DMS 273 treated with DMSO at 0.1 percent for 48 hours (cell line): ENCODE results near the gene TSPAN33.
"Not testable (repeated sequence)": the region's sequence is repeated elsewhere in the genome, so short reads cannot be mapped to it uniquely, and the experiment has no call there.

ENCODE experiments used
- DNase-seq: peaks from one replicate; lab custom pipeline; 2025; lab: John Stamatoyannopoulos, UW

The TSPAN33 gene

DNA sequence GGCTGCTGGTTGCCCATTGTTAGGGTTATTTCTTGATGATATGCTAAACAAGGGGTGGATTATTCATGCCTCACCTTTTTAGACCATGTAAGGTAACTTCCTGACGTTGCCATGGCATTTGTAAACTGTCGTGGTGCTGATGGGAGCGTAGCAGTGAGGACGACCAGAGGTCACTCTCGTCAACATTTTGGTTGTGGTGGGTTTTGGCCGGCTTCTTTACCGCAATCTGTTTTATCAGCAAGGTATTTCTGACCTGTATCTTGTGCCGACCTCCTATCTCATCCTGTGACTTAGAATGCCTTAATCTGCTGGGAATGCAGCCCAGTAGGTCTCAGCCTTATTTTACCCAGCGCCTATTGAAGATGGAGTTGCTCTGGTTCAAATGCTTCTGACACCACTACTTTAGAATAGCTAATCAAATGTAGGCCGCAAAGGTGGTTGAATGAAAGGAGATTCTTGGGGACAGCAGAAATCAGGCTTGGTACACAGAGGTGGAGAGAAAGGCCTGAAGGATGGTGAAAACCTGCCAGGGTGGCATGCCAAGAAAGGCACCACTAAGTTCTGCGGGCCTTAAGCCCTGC is 26.0 kb downstream of the TSPAN33 start:
- DNase-seq = no peak

DNA sequence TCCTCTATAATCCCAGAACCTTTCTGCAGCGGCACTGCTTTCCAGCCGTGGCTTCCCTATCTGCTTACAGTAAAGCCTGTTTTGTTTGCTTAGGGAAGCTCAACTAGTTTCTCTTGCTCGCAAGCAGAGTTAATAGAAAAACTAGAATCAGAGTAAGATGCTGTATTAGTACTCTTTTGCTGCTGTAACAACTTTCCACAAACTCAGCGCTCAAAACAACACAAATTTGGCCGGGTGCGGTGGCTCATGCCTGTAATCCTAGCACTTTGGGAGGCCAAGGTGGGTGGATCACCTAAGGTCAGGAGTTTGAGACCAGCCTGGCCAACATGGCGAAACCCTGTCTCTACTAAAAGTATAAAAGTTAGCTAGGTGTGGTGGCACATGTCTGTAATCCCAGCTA is 29.4 kb downstream of the TSPAN33 start:
- DNase-seq = not testable (repeated sequence)

DNA sequence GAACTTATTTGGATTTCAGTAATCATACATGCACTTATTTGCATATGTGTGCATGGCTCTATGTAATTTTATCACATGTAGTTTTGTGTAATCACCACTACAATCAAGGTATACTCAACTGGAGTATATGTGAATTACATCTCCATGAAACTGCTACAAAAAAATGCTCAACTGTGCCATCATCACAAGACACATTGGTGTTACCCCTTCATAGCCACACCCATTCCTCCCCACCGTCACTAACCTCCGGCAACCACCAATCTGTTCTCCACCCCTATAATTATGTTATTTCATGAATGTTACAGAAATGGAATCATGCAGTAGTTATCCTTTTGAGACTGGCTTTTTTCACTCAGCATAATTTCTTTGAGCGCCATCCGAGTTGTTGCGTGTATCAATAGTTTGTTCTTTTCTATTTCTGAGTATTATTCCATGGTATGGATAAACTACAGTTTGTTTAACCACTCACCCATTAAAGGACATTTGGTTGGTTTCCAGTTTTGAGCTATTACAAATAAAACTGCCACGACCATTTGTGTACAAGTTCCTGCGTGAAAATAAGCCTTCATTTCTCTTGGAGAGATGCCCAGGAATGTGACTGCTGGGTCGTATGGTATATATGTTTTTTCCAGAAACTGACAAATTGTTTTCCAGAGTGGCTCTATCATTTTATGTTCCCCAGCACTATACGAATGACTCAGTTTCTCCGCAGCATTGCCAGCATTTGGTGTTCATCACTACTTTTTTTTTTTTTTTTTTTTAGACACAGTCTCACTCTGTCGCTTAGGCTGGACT is 32.6 kb downstream of the TSPAN33 start:
- DNase-seq = no peak

DNA sequence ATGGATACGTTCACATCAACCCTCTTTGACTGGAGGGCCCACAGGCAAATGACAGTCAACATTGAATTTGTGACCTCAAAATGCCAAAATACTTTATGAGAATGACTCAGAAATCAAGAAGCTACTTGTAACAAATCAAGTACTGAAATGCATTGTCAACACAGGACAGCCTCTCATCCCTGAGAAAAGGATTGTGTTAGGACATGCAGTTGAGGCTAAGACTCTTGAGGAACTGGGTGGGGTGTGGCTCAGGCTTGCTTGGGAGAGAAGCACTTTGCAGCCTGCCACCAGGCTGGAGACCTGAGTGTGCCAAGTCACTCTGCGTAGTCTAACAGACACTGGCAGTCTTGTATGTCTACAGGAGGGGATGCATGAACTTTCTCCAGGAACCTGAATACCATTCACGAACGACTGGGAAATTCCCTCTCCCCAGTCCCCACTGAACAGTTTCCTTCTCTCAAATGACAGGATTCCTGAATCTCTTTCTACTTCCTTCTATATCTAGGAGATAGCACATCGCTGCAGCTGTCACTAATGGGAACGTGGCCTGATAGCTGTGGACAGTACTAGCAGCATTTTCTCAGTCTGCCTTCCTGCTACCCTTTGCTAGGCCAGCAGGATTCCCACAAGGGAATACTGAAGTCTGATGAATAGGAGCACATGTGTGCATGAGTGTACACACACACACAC is 40.6 kb downstream of the TSPAN33 start:
- no peak for DNase-seq

DNA sequence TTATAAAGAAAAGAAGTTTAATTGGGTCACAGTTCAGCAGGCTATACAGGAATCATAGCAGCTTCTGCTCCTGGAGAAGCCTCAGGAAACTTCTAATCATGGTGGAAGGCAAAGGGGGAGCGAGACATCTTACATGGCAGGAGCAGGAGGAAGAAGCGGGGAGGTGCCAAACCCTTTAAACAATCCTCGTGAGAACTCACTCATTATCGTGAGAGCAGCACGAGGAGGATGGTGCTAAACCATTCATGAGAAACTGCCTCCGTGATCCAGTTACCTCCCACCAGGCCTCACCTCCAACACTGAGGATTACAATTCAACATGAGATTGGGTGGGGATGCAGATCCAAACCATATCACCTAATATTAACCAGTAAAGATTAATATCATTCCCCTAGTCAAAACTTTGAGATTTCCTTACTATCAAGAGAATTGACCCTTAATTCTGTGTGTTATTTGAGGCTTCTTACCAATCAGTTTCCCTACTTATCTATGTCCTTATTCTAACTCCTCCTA is 42.3 kb downstream of the TSPAN33 start:
- no peak for DNase-seq

DNA sequence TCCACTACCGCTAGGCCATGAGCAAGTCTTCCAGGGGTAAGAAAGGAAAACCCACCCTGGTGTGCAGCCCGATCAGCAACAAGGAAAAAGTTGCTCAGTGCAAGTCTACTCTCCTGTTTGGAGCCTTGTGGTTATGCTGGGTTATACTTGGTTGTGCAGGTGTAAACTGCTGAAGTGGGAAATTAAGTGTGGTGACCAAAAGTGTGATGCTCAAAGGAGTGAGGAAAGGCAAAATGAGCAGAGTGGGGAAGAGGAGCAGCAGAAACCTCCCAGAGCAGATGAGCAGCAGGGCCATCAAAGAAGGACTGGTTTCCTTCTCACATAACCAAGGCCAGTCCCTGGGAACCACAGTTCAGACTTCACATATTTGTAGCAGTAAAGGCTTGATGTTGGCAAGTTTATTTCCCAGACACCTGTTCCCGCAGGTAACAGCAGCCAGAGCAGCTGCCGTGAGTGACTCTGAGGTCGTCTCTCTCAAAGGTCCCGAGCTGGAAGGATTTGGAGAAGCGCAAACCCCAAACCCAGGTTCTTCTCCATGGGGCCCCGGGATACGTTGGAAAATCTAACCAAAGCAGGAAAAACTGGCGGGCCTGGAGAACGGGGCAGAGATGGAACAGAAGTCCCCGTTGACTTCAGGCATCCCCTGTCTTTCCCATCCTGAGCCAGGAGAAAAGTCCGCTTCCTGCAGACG is 43.3 kb downstream of the TSPAN33 start:
- DNase-seq = no peak

DNA sequence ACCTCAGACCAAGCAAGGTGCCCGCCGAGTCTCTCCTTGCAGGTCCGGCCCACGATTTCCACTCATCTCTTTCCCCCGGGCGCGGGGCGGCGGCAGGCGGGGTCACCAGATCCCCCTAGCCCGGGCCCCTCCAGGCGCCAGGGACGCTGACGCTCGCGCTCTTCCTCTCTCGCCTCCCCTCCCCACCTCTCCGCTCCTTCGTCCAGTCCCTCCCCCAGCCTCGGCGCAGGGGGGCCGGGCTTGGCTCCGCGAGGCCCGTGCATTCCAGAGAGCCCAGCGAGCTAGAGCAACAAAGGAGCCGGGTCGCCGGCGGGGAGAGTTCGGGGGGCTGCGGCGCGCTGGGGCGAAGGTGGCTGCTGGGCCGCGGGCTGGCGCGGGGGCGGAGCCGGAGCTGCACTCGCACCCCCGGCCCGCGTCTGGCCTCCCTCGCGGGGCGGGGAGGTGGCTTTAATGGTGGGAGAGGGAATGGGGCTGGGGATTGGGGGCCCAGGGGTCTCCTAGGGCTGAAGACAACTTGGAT is 43.9 kb downstream of the TSPAN33 start, which contains the start of gene SMO:
Gene SMO, plus strand, starts transcription at position 262 of the 520 bp plus-strand sequence. CDS start 519 bp downstream, outside the sequence.
- no peak for DNase-seq

DNA sequence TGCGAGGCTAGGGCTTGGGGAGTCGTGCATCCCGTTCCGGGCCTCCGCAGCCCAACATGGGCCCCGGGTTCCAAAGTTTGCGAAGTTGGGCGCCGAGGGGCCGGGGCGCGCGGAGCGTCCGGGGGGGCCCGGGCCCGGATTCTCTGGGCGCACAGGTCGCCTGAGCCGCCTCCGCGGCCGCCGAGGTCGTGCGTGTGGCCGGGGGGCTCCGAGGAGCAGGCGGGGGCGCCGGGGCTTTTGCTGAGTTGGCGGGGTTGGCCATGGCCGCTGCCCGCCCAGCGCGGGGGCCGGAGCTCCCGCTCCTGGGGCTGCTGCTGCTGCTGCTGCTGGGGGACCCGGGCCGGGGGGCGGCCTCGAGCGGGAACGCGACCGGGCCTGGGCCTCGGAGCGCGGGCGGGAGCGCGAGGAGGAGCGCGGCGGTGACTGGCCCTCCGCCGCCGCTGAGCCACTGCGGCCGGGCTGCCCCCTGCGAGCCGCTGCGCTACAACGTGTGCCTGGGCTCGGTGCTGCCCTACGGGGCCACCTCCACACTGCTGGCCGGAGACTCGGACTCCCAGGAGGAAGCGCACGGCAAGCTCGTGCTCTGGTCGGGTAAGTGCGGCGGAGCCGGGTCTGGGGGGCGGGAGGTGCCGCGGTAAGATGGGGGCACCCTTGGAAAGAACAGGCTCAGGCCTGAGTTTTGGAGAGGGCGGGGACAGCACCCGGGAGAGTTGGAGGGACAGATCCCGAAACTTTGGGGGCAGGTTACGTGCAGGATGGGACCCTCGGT is 44.6 kb downstream of the TSPAN33 start:
- DNase-seq = no peak

DNA sequence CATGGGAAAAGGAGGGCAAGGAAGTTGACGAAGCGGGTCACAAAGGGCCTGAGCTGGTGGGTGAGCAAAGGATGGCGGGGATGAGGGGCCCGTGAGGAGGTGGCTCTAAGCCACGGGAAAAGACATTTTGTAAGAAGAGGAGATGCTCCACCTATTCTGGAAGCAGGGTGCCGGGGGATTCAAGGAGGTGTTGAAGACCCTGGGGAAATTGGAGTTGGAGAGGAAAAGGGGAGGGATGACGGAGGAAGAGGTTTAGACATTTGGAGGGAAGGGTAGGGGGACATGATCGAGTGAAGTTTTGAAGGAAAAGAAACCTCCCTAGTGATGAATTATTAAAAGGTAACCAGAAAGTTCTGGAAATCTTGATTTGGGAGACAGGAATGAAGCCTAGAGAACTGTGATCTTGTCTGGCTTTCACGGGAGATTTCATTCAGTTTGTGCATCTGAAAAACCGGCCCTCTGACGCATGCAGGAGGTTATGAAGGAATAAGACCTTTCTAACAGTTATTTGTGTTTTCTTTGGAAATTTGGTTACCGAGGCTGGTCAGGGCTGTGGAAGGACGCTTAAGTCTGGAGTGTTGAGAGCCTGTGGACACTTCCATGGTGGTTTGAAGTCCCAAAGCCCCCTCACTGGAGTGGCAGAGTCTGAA is 45.3 kb downstream of the TSPAN33 start:
- no peak for DNase-seq

DNA sequence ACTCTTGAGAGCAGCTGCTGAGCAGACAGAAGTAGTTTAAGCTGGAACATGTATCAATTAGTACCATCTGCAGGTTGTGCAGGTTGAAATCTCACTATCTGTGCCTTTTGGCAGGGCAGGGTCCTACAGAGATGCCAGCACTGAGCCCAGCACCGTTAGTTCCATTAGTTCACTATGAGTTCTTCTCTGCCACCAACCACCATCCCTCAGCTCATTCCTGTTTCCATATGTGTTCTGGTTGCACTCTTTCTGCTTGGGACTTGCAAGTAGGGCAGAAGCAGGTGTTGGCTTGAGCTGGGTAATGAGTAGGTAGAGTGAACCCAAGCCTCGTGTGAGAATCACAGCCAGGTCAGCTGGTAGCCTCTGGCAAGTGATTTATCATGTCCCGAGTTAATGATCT is 46.8 kb downstream of the TSPAN33 start:
- DNase-seq = no peak

DNA sequence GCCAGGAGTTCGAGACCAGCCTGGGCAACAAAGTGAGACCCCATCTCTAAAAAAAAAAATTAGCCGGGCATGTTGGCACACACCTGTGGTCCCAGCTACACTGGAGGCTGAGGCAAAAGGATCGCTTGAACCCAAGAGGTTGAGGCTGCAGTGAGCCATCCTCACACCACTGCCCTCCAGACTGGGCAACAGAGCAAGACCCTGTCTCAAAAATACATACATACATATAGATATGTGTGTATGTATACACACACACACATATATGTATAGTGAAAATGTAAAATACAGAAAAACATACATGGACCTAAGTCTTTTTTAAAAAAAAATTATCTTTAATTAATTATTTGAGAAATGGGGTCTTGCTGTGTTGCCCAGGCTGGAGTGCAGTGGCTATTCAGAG is 49.4 kb downstream of the TSPAN33 start:
- DNase-seq = no peak

DNA sequence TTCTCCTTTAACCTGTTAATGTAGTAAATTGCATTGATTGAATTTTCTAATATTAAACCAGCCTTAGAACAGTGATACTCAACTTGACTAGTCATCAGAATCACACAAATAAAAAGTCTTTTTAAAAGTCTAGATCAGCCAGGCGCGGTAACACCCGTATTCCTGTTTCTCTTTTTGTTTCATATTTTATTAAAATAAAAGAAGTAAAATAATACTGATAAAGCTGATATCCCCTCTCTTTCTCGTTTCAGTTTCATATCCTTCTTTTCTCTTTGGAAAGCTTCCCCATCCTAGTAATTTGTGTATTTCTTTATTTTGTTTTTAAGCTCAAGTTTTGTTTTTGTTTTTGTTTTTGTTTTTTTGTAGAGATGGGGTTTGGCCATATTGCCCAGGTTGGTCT is 53.3 kb downstream of the TSPAN33 start:
- no peak for DNase-seq

DNA sequence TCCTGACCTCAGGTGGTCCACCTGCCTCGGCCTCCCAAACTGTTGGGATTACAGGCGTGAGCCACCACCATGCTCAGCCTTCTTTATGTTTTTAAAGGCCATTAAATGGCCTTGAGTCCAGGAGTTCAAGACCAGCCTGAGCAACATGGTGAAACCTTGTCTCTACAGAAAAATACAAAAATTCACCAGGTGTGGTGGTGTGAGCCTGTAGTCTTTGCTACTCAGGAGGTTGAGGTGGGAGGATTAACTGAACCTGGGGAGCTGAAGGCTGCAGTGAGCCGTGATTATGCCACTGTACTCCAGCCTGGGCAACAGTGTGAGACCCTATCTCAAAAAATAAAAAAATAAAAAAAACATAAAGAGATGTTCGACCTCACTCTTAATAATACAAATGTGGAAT is 54.9 kb downstream of the TSPAN33 start:
- no peak for DNase-seq

DNA sequence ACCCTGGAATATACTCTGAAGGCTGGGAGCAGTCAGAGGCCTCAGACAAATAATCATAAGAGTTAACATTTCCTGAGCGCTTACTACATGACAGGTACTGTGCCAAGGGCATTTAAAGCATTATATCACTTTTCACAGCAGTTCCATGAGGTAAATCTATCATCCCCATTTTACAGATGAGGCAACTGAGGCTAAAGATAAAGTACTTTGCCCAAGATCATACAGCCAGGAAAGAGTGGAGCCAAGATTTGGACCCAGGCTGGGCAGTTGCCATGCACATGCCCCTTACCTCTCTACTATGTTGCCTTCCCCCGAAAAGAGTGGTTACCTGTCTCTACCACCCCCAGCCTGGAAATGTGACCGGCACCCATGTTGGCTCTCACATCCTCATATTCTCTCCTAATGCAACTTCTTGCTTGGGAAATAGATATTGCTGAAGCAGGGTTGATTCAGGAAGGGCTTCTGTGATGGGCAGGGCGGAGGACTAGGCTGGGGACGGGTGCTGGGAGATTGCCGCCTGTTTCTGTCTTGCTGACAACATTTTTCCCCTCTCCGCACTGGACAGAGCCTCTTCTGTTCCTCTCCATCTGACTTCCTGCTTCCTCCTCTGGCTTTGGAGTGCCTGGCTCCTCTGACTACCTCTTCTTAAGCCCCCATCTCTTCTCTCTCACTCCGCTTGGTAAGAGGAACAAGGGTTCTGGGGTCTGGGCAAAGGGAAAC is 57.7 kb downstream of the TSPAN33 start:
- no peak for DNase-seq

DNA sequence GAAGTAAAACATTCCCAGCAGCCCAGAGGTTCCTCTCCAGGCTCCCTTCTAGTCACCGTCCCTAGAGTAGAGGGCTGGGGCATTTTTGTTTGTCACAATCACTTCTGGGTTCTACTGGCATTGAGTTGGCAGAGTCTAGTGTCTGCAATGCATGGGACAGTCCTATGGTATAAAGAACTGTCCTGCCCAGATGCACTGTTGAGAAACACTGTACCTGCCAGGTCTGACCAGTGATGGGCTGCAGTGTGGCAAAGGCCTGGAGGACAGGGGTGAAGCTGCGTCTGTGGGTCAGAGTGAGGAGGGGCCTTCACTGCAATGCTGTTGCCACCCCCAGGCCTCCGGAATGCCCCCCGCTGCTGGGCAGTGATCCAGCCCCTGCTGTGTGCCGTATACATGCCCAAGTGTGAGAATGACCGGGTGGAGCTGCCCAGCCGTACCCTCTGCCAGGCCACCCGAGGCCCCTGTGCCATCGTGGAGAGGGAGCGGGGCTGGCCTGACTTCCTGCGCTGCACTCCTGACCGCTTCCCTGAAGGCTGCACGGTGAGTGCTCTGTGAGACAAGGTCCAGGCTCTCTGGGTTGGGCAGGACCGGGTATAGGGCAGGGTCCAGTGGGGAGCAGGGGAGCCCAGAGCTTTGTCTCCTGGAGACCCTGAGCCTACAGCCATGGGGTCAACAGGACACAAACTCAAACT is 58.7 kb downstream of the TSPAN33 start:
- DNase-seq = no peak

DNA sequence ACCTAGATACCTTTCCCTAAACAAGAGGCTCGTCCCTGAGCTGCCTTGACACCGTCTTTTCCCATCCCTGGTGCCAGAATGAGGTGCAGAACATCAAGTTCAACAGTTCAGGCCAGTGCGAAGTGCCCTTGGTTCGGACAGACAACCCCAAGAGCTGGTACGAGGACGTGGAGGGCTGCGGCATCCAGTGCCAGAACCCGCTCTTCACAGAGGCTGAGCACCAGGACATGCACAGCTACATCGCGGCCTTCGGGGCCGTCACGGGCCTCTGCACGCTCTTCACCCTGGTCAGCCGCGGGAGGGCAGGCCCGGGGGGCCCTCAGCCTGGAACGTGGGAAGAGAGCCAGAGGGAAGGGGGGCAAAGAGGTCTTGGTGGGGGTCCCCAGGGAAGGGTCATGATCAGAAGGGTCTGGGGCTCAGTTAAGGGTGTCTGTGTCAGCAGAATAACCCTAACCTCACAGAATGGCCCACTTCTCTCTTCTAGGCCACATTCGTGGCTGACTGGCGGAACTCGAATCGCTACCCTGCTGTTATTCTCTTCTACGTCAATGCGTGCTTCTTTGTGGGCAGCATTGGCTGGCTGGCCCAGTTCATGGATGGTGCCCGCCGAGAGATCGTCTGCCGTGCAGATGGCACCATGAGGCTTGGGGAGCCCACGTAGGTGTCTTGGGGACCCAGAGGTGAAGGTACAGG is 60.8 kb downstream of the TSPAN33 start:
- no peak for DNase-seq

DNA sequence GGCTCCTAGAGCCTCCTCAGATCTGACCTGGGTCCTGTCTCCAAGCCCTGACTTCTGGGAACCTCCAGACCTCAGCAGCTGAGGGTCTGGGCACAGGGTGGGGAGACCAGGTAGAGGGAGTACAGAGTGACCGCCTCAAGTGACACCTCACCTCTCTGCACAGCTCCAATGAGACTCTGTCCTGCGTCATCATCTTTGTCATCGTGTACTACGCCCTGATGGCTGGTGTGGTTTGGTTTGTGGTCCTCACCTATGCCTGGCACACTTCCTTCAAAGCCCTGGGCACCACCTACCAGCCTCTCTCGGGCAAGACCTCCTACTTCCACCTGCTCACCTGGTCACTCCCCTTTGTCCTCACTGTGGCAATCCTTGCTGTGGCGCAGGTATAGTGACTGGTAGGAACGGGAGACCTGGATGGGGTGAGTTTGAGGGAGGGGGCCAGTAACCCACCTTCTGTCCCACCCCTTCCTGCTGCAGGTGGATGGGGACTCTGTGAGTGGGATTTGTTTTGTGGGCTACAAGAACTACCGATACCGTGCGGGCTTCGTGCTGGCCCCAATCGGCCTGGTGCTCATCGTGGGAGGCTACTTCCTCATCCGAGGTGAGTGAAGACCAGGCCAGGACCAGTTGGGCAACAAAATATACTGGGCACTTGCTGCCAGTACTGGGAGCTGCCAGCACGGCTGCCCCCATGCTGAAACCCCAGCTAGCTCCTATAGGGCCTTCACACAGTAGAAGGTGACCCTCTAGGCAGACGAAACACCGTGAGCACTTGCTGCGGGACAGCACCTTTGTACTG is 61.7 kb downstream of the TSPAN33 start:
- no peak for DNase-seq

DNA sequence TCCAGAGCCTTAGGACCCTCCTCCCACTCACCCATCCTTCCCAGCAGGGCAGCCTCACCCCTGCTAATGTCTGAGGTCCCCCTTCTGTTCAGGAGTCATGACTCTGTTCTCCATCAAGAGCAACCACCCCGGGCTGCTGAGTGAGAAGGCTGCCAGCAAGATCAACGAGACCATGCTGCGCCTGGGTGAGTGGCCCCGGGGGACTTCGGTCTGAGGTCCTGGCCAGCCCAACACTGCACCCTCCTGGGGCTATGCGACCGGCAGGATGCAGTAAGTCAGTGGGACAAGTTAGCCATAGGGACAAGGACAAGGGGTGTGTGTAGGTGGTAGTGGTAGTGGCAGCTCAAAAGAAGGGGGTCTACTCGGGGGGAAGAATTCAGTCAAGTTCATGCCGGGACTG is 64.2 kb downstream of the TSPAN33 start:
- no peak for DNase-seq
